ENCODE results near the gene SNCA.

SNCA gene

GRCh38 chr4:89813197-89813596 is 23.8 kb downstream of the SNCA start:
- no peak for DNase-seq

- DNase-seq = no peak
Measured at GRCh38 chr4:89807441-89808140, 29.4 kb downstream of the SNCA start.

GRCh38 chr4:89805297-89805696 is 31.7 kb downstream of the SNCA start:
- no peak for DNase-seq

- DNase-seq = no peak
Measured at GRCh38 chr4:89803915-89804314, 33.0 kb downstream of the SNCA start.

GRCh38 chr4:89803036-89803435 is 33.9 kb downstream of the SNCA start:
- DNase-seq = no peak

- DNase-seq = no peak
Measured at GRCh38 chr4:89800527-89801103, 36.3 kb downstream of the SNCA start.

- DNase-seq = no peak
Measured at GRCh38 chr4:89800012-89800516, 36.9 kb downstream of the SNCA start.

- DNase-seq = no peak
Measured at GRCh38 chr4:89799071-89799470, 37.9 kb downstream of the SNCA start.

- no peak for DNase-seq
Measured at GRCh38 chr4:89797117-89797516, 39.8 kb downstream of the SNCA start.

- DNase-seq = no peak
Measured at GRCh38 chr4:89788206-89789072, 48.5 kb downstream of the SNCA start.

GRCh38 chr4:89784686-89785231 is 52.2 kb downstream of the SNCA start:
- no peak for DNase-seq

- DNase-seq = no peak
Measured at GRCh38 chr4:89781321-89781720, 55.6 kb downstream of the SNCA start.

- DNase-seq = no peak
Measured at GRCh38 chr4:89773805-89774204, 63.2 kb downstream of the SNCA start.

- no peak for DNase-seq
Measured at GRCh38 chr4:89769856-89770255, 67.1 kb downstream of the SNCA start.

GRCh38 chr4:89767924-89768323 is 69.0 kb downstream of the SNCA start:
- DNase-seq = no peak

- no peak for DNase-seq
Measured at GRCh38 chr4:89765966-89766365, 71.0 kb downstream of the SNCA start.

- no peak for DNase-seq
Measured at GRCh38 chr4:89765528-89765927, 71.4 kb downstream of the SNCA start.

GRCh38 chr4:89762311-89762710 is 74.7 kb downstream of the SNCA start:
- no peak for DNase-seq

GRCh38 chr4:89759426-89759825 is 77.5 kb downstream of the SNCA start:
- DNase-seq = no peak

- DNase-seq = no peak
Measured at GRCh38 chr4:89757154-89757719, 79.7 kb downstream of the SNCA start.

GRCh38 chr4:89755220-89755619 is 81.7 kb downstream of the SNCA start:
- no peak for DNase-seq

- DNase-seq = no peak
Measured at GRCh38 chr4:89754531-89754930, 82.4 kb downstream of the SNCA start.

- no peak for DNase-seq
Measured at GRCh38 chr4:89753601-89754066, 83.3 kb downstream of the SNCA start.
